Right lobe of liver (tissue), 6 donors: ENCODE data around the gene RHOT1. TPM values are rescaled to one million over a fixed set of nuclear protein-coding genes. Genes with fewer than 3 reads are reported as not detected.
"Not testable (repeated sequence)": the region's sequence is repeated elsewhere in the genome, so short reads cannot be mapped to it uniquely, and the experiment has no call there.

Experiments
- ATAC-seq, 4 donors: fragments of 200-7000 bp; cut with Tn5 transposase; one replicate each; pipeline ENCODE4 v1.9.1; 2020; ENCODE audit warnings: mild to moderate bottlenecking in 4 of 4, moderate library complexity in 4 of 4
- DNase-seq, 3 donors: peaks; one replicate each; pipeline ENCODE4 v3.0.0-alpha.2; 2020
- H3K27ac ChIP-seq, 3 donors: fragments of 200-600 bp; one replicate each; pipeline ENCODE4 v1.8.0; 2022
- H3K27me3 ChIP-seq, 2 donors: fragments of 200-600 bp; one replicate each; pipeline ENCODE4 v1.8.0; 2022
- H3K36me3 ChIP-seq, 4 donors: fragments of 200-600 bp; sonication (generic) in 1 of 4; one replicate each; pipeline versions ENCODE4 v1.5.1 to v1.8.0; 2017 to 2022; ENCODE audit warnings: control low read depth in 1 of 4
- H3K4me1 ChIP-seq, 4 donors: fragments of 200-600 bp; sonication (generic) in 1 of 4; one replicate each; pipeline versions ENCODE4 v1.5.1 to v1.8.0; 2017 to 2022; ENCODE audit warnings: control low read depth in 1 of 4
- H3K4me3 ChIP-seq, 3 donors: fragments of 200-600 bp; one replicate each; pipeline ENCODE4 v1.8.0; 2022
- H3K9me3 ChIP-seq, 4 donors: fragments of 200-600 bp; sonication (generic) in 1 of 4; one replicate each; pipeline versions ENCODE4 v1.5.1 to v1.8.0; 2017 to 2022; ENCODE audit warnings: control low read depth in 1 of 4
- CTCF ChIP-seq, 4 donors: fragments of 200-600 bp in 3 of 4; fragments of 450-650 bp in 1 of 4; IDR thresholded peaks; one replicate each; pipeline versions ENCODE4 v1.5.1 to v1.8.0; 2016 to 2022; ENCODE audit warnings: antibody characterized with exemption in 4 of 4, mild to moderate bottlenecking in 2 of 4
- POLR2A ChIP-seq: fragments of 450-650 bp; IDR thresholded peaks from one replicate; pipeline ENCODE4 v1.6.1; 2017; ENCODE audit warnings: antibody characterized with exemption, mild to moderate bottlenecking
- WGBS: methylation state at CpG from one replicate; pipeline ENCODE4 v1.1.6; 2018; ENCODE audit warnings: low coverage, low lambda C conversion rate; ENCODE audit not compliant: insufficient coverage; ENCODE audit errors: missing lambda C conversion rate; 5-methylcytosine and 5-hydroxymethylcytosine counted together
- intact Hi-C, 2 donors: fragments of 100-400 bp; cut with DNase I; formaldehyde crosslinking; loops; one replicate each; pipeline versions ENCODE4 v1.11.2 to v1.14.1; 2022
- total RNA-seq, 6 experiments: library from RNA; depleted of rRNA in 2 of 6; stranded (reverse); fragments of >200 nt in 2 of 6; fragmentation: NEBNext Ultra II Directional in 3 of 6; extraction: Animal tissue kit (Norgen Biotek cat#: 25700) in 3 of 6; gene quantifications; one replicate each; pipeline versions ENCODE4 v1.1.0 to v1.2.4, GENCODE V29; 2016 to 2023
- donor health status: DM: no; HTN: yes; CAD: no.
- donor health status: DM: no; HTN: no; CAD: no.
- donor health status: DM: no; HTN: no; CAD: no.
- donor health status: DM: no; HTN: yes; CAD: no.
- donor health status: DM: no; HTN: yes; CAD: no.

The RHOT1 gene
- total RNA-seq, 6 experiments from 2014 or later, result 12.0 to 24.5 (median 14.2) TPM

GRCh38 chr17:32116937-32117336, 25.4 kb upstream of the RHOT1 start:
- no peaks in the 10 kb centered on the region for H3K9me3 ChIP-seq
- no peak for DNase-seq
- no peak for ATAC-seq
- TF ChIP-seq POLR2A, result no peak
- TF ChIP-seq CTCF (IDR thresholded peaks at IDR 0.05), result no peak
- WGBS, result 55% methylated on average over 1 of the region's 2 CpGs
- intact Hi-C loops, result no loop called here
- no peaks in the 10 kb centered on the region for H3K36me3 ChIP-seq
- H3K27ac ChIP-seq, result no peak overlapping the region
- H3K4me3 ChIP-seq, result no peak overlapping the region
- no peaks in the 10 kb centered on the region for H3K4me1 ChIP-seq
- no peaks in the 10 kb centered on the region for H3K27me3 ChIP-seq

- ATAC-seq, result no peak
- no peak overlapping the region for H3K27ac ChIP-seq
- intact Hi-C loops, result no loop called here
- no peaks in the 10 kb centered on the region for H3K9me3 ChIP-seq
- TF ChIP-seq POLR2A (no peak), CTCF (IDR thresholded peaks at IDR 0.05) (no peak)
- DNase-seq, result no peak
- H3K4me1 ChIP-seq, result no peaks in the 10 kb centered on the region
- no peaks in the 10 kb centered on the region for H3K36me3 ChIP-seq
- WGBS, result 51% methylated on average over 7 of the region's 8 CpGs
- H3K27me3 ChIP-seq, result no peaks in the 10 kb centered on the region
- H3K4me3 ChIP-seq, result no peak overlapping the region
Observed at GRCh38 chr17:32117399-32117798, 24.9 kb upstream of the RHOT1 start.

- H3K9me3 ChIP-seq, H3K4me1 ChIP-seq, intact Hi-C loops, H3K27me3 ChIP-seq, H3K36me3 ChIP-seq, ATAC-seq, H3K4me3 ChIP-seq, DNase-seq, H3K27ac ChIP-seq: not testable (repeated sequence)
- 60% methylated on average over 1 of the region's 3 CpGs for WGBS
Observed at GRCh38 chr17:32118088-32118487, 24.2 kb upstream of the RHOT1 start.

GRCh38 chr17:32118835-32119234, 23.5 kb upstream of the RHOT1 start:
- Histone ChIP-seq H3K9me3 (no peaks in the 10 kb centered on the region), H3K4me3 (no peak overlapping the region), H3K4me1 (peaks cover 0 to 3% (median 0%) of the 10 kb centered on the region in 4 donors), H3K27ac (no peak overlapping the region), H3K27me3 (no peaks in the 10 kb centered on the region), H3K36me3 (no peaks in the 10 kb centered on the region)
- WGBS, result 100% methylated on average over 1 of the region's 4 CpGs
- TF ChIP-seq POLR2A (no peak), CTCF (IDR thresholded peaks at IDR 0.05) (no peak)
- ATAC-seq (no peak), DNase-seq (no peak)
- intact Hi-C loops, result no loop called here

DNA sequence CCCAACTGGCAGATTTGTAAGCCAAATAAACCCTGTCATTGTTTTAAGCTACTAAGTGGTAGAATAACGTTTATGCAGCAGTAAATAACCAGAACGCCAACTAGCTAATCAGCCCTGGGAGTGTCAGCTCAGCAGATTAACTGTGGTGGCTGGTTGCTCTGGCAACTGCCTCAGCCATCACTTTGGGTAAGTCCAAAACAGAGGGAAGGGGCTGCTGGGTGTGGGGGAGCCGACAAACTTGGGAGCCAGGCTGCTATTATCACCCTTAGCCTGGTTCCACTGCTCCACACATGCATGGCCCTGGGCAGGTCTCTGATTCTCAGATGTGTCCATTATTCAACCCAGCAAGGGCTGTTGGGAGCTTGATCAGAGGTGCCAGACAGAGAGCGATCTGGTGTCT, 22.2 kb upstream of the RHOT1 start:
- WGBS, result 92% methylated on average over 4 of the region's 4 CpGs
- TF ChIP-seq CTCF (IDR thresholded peaks at IDR 0.05) (no peak), POLR2A (no peak)

More for the DNA sequence above, 22.2 kb upstream of the RHOT1 start:
- Histone ChIP-seq H3K36me3 (no peaks in the 10 kb centered on the region), H3K4me3 (no peak overlapping the region), H3K27ac (no peak overlapping the region), H3K4me1 (peaks cover 0 to 12% (median 5%) of the 10 kb centered on the region in 4 donors), H3K27me3 (no peaks in the 10 kb centered on the region), H3K9me3 (no peaks in the 10 kb centered on the region)
- ATAC-seq (no peak), DNase-seq (no peak)
- intact Hi-C loops, result no loop called here
